ENCODE measurements around the gene PSRC1.
A peak's percentile ranks its signal among the peaks of the same experiment; 100 is the strongest.
"Not testable (repeated sequence)": the region's sequence is repeated elsewhere in the genome, so short reads cannot be mapped to it uniquely, and the experiment has no call there.

Gene PSRC1

GRCh38 chr1:109282952-109283747 lies at the start of gene PSRC1:
TSS of gene PSRC1 (minus strand) at chr1:109283145.
- peak; percentile 88 for DNase-seq (ENCODE audit: low spot score)

- DNase-seq (ENCODE audit: low spot score) = no peak
Observed at GRCh38 chr1:109331113-109331512, 48.2 kb upstream of the PSRC1 start.

GRCh38 chr1:109327285-109327684 lies 44.3 kb upstream of the PSRC1 start:
- no peak for DNase-seq (ENCODE audit: low spot score)

- no peak for DNase-seq (ENCODE audit: low spot score)
Observed at GRCh38 chr1:109322974-109323373, 40.0 kb upstream of the PSRC1 start.

- DNase-seq (ENCODE audit: low spot score) = no peak
Observed at GRCh38 chr1:109319114-109319513, 36.2 kb upstream of the PSRC1 start.

GRCh38 chr1:109316506-109316905 lies 33.6 kb upstream of the PSRC1 start:
- DNase-seq (ENCODE audit: low spot score) = no peak

- DNase-seq (ENCODE audit: low spot score) = no peak
Observed at GRCh38 chr1:109315288-109315687, 32.3 kb upstream of the PSRC1 start.

GRCh38 chr1:109314795-109315194 lies 31.9 kb upstream of the PSRC1 start:
- DNase-seq (ENCODE audit: low spot score) = no peak

GRCh38 chr1:109312978-109313775 lies 30.2 kb upstream of the PSRC1 start:
- DNase-seq (ENCODE audit: low spot score) = no peak

GRCh38 chr1:109312246-109312645 lies 29.3 kb upstream of the PSRC1 start:
- DNase-seq (ENCODE audit: low spot score) = no peak

GRCh38 chr1:109309347-109309746 lies 26.4 kb upstream of the PSRC1 start:
- no peak for DNase-seq (ENCODE audit: low spot score)

GRCh38 chr1:109307274-109308021 lies 24.5 kb upstream of the PSRC1 start:
- DNase-seq (ENCODE audit: low spot score) = no peak

- no peak for DNase-seq (ENCODE audit: low spot score)
Observed at GRCh38 chr1:109306832-109307273, 23.9 kb upstream of the PSRC1 start, which contains the start of gene MYBPHL. TSS of gene MYBPHL (minus strand) at chr1:109307011. CDS start at chr1:109306991, 20 bp downstream.

GRCh38 chr1:109305991-109306390 lies 23.0 kb upstream of the PSRC1 start:
- DNase-seq (ENCODE audit: low spot score) = not testable (repeated sequence)

- no peak for DNase-seq (ENCODE audit: low spot score)
Observed at GRCh38 chr1:109304226-109304920, 21.4 kb upstream of the PSRC1 start.

- DNase-seq (ENCODE audit: low spot score) = no peak
Observed at GRCh38 chr1:109301874-109302273, 18.9 kb upstream of the PSRC1 start.

- DNase-seq (ENCODE audit: low spot score) = no peak
Observed at GRCh38 chr1:109300650-109301151, 17.8 kb upstream of the PSRC1 start.

- peak; percentile 28 for DNase-seq (ENCODE audit: low spot score)
Observed at GRCh38 chr1:109299558-109300343, 16.8 kb upstream of the PSRC1 start.

- peak; percentile 36 for DNase-seq (ENCODE audit: low spot score)
Observed at GRCh38 chr1:109298666-109299557, 16.0 kb upstream of the PSRC1 start.

- no peak for DNase-seq (ENCODE audit: low spot score)
Observed at GRCh38 chr1:109296782-109297181, 13.8 kb upstream of the PSRC1 start.
